Central memory CD8-positive, alpha-beta T cell (primary cell): ENCODE measurements around the gene BSN.
"Not testable (repeated sequence)": the region's sequence is repeated elsewhere in the genome, so short reads cannot be mapped to it uniquely, and the experiment has no call there.

Experiments
- ATAC-seq: fragments of 150-1000 bp; cut with Tn5 transposase; replicated peaks from 2 replicates; pipeline ENCODE4 v1.10.0; 2022; ENCODE audit warnings: mild to moderate bottlenecking, moderate FRiP score, moderate number of reproducible peaks; ENCODE audit not compliant: poor library complexity, severe bottlenecking; ENCODE audit errors: extremely low read depth
- DNase-seq, 2 donors: peaks; one replicate each; pipeline ENCODE4 v3.0.0; 2021; ENCODE audit warnings: low spot score in 2 of 2
- H3K27ac Mint-ChIP-seq: one replicate; pipeline ENCODE4 v1.8.0; 2022; ENCODE audit warnings: low read depth, mild to moderate bottlenecking, moderate library complexity, mixed read lengths
- H3K27me3 Mint-ChIP-seq: one replicate; pipeline ENCODE4 v1.8.0; 2022; ENCODE audit warnings: mixed read lengths
- H3K36me3 Mint-ChIP-seq: one replicate; pipeline ENCODE4 v1.8.0; 2022; ENCODE audit warnings: mild to moderate bottlenecking, moderate library complexity, mixed read lengths; ENCODE audit not compliant: insufficient read depth
- H3K4me1 Mint-ChIP-seq: one replicate; pipeline ENCODE4 v1.8.0; 2022; ENCODE audit warnings: mixed read lengths
- H3K4me3 Mint-ChIP-seq: one replicate; pipeline ENCODE4 v1.8.0; 2022; ENCODE audit warnings: mild to moderate bottlenecking, moderate library complexity, mixed read lengths
- H3K9me3 Mint-ChIP-seq: one replicate; pipeline ENCODE4 v1.8.0; 2022; ENCODE audit warnings: mixed read lengths

Gene BSN

GRCh38 chr3:49585261-49585755, 31.0 kb downstream of the BSN start:
- ATAC-seq, H3K36me3 Mint-ChIP-seq, DNase-seq, H3K4me3 Mint-ChIP-seq, H3K9me3 Mint-ChIP-seq, H3K27ac Mint-ChIP-seq, H3K4me1 Mint-ChIP-seq: not testable (repeated sequence)
- peaks cover 20% of the 10 kb centered on the region for H3K27me3 Mint-ChIP-seq

GRCh38 chr3:49591615-49592014, 37.3 kb downstream of the BSN start:
- Mint-ChIP-seq H3K4me1 (no peaks in the 10 kb centered on the region), H3K9me3 (no peaks in the 10 kb centered on the region), H3K36me3 (no peaks in the 10 kb centered on the region), H3K27ac (no peak overlapping the region), H3K4me3 (no peak overlapping the region), H3K27me3 (peaks cover 10% of the 10 kb centered on the region)
- ATAC-seq, result no peak
- no peak for DNase-seq

- DNase-seq (no peak), ATAC-seq (no peak)
- Mint-ChIP-seq H3K4me1 (no peaks in the 10 kb centered on the region), H3K27ac (no peak overlapping the region), H3K36me3 (no peaks in the 10 kb centered on the region), H3K9me3 (no peaks in the 10 kb centered on the region), H3K4me3 (no peak overlapping the region), H3K27me3 (no peaks in the 10 kb centered on the region)
Measured at GRCh38 chr3:49593041-49593440, 38.8 kb downstream of the BSN start.

GRCh38 chr3:49600781-49601180, 46.5 kb downstream of the BSN start:
- DNase-seq (no peak), ATAC-seq (no peak)
- Mint-ChIP-seq H3K27ac (no peak overlapping the region), H3K4me1 (peaks cover 20% of the 10 kb centered on the region), H3K9me3 (no peaks in the 10 kb centered on the region), H3K4me3 (no peak overlapping the region), H3K27me3 (no peaks in the 10 kb centered on the region), H3K36me3 (no peaks in the 10 kb centered on the region)

GRCh38 chr3:49601358-49602048, 47.2 kb downstream of the BSN start:
- no peaks in the 10 kb centered on the region for H3K9me3 Mint-ChIP-seq
- H3K4me3 Mint-ChIP-seq, result no peak overlapping the region
- H3K4me1 Mint-ChIP-seq, result peaks cover 20% of the 10 kb centered on the region
- no peaks in the 10 kb centered on the region for H3K36me3 Mint-ChIP-seq
- no peak for ATAC-seq
- no peak for DNase-seq
- no peaks in the 10 kb centered on the region for H3K27me3 Mint-ChIP-seq
- no peak overlapping the region for H3K27ac Mint-ChIP-seq

GRCh38 chr3:49602049-49602554, 47.8 kb downstream of the BSN start:
- Mint-ChIP-seq H3K4me1 (peaks cover 20% of the 10 kb centered on the region), H3K36me3 (no peaks in the 10 kb centered on the region), H3K9me3 (no peaks in the 10 kb centered on the region), H3K27me3 (no peaks in the 10 kb centered on the region), H3K4me3 (no peak overlapping the region), H3K27ac (no peak overlapping the region)
- no peak for DNase-seq
- ATAC-seq, result no peak

- Mint-ChIP-seq H3K36me3 (no peaks in the 10 kb centered on the region), H3K4me1 (peaks cover 20% of the 10 kb centered on the region), H3K9me3 (no peaks in the 10 kb centered on the region), H3K27ac (peak overlapping the region; percentile 79), H3K27me3 (no peaks in the 10 kb centered on the region), H3K4me3 (no peak overlapping the region)
- peak in 1 of 2 donors; percentile 18 for DNase-seq
- ATAC-seq, result peak; percentile 95
Measured at GRCh38 chr3:49602877-49603411, 48.7 kb downstream of the BSN start.

- DNase-seq, result no peak
- no peaks in the 10 kb centered on the region for H3K9me3 Mint-ChIP-seq
- peaks cover 20% of the 10 kb centered on the region for H3K4me1 Mint-ChIP-seq
- no peaks in the 10 kb centered on the region for H3K27me3 Mint-ChIP-seq
- no peak overlapping the region for H3K4me3 Mint-ChIP-seq
- ATAC-seq, result no peak
- no peak overlapping the region for H3K27ac Mint-ChIP-seq
- no peaks in the 10 kb centered on the region for H3K36me3 Mint-ChIP-seq
Measured at GRCh38 chr3:49606427-49606826, 52.1 kb downstream of the BSN start.

- peaks cover 20% of the 10 kb centered on the region for H3K4me1 Mint-ChIP-seq
- no peaks in the 10 kb centered on the region for H3K9me3 Mint-ChIP-seq
- no peak overlapping the region for H3K4me3 Mint-ChIP-seq
- ATAC-seq, result no peak
- DNase-seq, result no peak
- peaks cover 2% of the 10 kb centered on the region for H3K36me3 Mint-ChIP-seq
- H3K27me3 Mint-ChIP-seq, result no peaks in the 10 kb centered on the region
- H3K27ac Mint-ChIP-seq, result no peak overlapping the region
Measured at GRCh38 chr3:49607105-49607591, 52.9 kb downstream of the BSN start.

- peaks cover 17% of the 10 kb centered on the region for H3K4me1 Mint-ChIP-seq
- peaks cover 2% of the 10 kb centered on the region for H3K36me3 Mint-ChIP-seq
- no peak overlapping the region for H3K27ac Mint-ChIP-seq
- no peak for ATAC-seq
- H3K4me3 Mint-ChIP-seq, result no peak overlapping the region
- no peaks in the 10 kb centered on the region for H3K9me3 Mint-ChIP-seq
- H3K27me3 Mint-ChIP-seq, result no peaks in the 10 kb centered on the region
- no peak for DNase-seq
Measured at GRCh38 chr3:49607796-49608195, 53.5 kb downstream of the BSN start.

- Mint-ChIP-seq H3K27me3 (no peaks in the 10 kb centered on the region), H3K4me1 (peaks cover 2% of the 10 kb centered on the region), H3K27ac (no peak overlapping the region), H3K4me3 (no peak overlapping the region), H3K9me3 (no peaks in the 10 kb centered on the region), H3K36me3 (peaks cover 2% of the 10 kb centered on the region)
- DNase-seq, result no peak
- no peak for ATAC-seq
Measured at GRCh38 chr3:49609314-49609713, 55.0 kb downstream of the BSN start.

GRCh38 chr3:49609815-49610214, 55.5 kb downstream of the BSN start:
- H3K4me3 Mint-ChIP-seq, result no peak overlapping the region
- no peaks in the 10 kb centered on the region for H3K27me3 Mint-ChIP-seq
- H3K4me1 Mint-ChIP-seq, result no peaks in the 10 kb centered on the region
- ATAC-seq (no peak), DNase-seq (no peak)
- H3K36me3 Mint-ChIP-seq, result peaks cover 2% of the 10 kb centered on the region
- H3K9me3 Mint-ChIP-seq, result no peaks in the 10 kb centered on the region
- no peak overlapping the region for H3K27ac Mint-ChIP-seq

- no peak for ATAC-seq
- peaks cover 2% of the 10 kb centered on the region for H3K36me3 Mint-ChIP-seq
- H3K27ac Mint-ChIP-seq, result no peak overlapping the region
- no peaks in the 10 kb centered on the region for H3K9me3 Mint-ChIP-seq
- H3K27me3 Mint-ChIP-seq, result no peaks in the 10 kb centered on the region
- no peak overlapping the region for H3K4me3 Mint-ChIP-seq
- no peaks in the 10 kb centered on the region for H3K4me1 Mint-ChIP-seq
- DNase-seq, result no peak
Measured at GRCh38 chr3:49610666-49611280, 56.5 kb downstream of the BSN start.
